ENCODE measurements around the gene GRIA4.

The GRIA4 gene

DNA sequence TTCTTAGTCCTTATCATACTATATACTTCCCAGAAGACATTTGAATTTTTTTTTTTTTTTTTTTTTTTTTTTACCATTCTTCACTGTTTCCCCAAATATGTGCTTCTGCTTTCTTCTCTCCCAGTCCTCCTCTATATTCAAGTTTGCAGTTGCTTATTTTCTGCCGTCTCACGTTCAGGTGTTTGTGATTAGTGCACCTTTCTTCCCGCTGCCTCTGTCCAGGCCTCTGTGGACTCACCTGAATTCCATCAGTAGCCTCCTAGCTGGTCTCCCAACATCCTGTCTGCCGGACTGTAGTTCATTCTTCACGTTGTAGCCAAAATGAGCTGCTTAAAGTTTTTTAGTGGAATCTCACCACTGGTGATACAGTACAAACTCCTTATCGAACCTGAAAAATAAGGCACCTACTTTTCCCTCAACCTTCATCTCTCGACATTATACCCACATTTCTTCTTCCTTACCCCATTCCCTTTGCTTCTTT, 413.0 kb downstream of the GRIA4 start:
- peak overlapping the region; percentile 45; the same call in 1 of the 2 replicates for H3K9ac ChIP-seq (ENCODE audit: low read length)
- no peak for TF ChIP-seq EZH2phosphoT487 (conservative IDR thresholded peaks at IDR 0.05; ENCODE audit: low read length)
- TF ChIP-seq, protein P1, sequence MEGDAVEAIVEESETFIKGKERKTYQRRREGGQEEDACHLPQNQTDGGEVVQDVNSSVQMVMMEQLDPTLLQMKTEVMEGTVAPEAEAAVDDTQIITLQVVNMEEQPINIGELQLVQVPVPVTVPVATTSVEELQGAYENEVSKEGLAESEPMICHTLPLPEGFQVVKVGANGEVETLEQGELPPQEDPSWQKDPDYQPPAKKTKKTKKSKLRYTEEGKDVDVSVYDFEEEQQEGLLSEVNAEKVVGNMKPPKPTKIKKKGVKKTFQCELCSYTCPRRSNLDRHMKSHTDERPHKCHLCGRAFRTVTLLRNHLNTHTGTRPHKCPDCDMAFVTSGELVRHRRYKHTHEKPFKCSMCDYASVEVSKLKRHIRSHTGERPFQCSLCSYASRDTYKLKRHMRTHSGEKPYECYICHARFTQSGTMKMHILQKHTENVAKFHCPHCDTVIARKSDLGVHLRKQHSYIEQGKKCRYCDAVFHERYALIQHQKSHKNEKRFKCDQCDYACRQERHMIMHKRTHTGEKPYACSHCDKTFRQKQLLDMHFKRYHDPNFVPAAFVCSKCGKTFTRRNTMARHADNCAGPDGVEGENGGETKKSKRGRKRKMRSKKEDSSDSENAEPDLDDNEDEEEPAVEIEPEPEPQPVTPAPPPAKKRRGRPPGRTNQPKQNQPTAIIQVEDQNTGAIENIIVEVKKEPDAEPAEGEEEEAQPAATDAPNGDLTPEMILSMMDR (IDR thresholded peaks at IDR 0.05; ENCODE audit: insufficient read depth, low read length, poor library complexity, severe bottlenecking) = no peak
- peak overlapping the region; percentile 70 for H3K4me2 ChIP-seq (ENCODE audit: low read depth, low read length, poor library complexity, severe bottlenecking)
- peaks cover 4% of the 10 kb centered on the region; the same call in 1 of the 2 replicates for H3K36me3 ChIP-seq (ENCODE audit: low read length)
- peak overlapping the region; percentile 53 for H3K27ac ChIP-seq (ENCODE audit: low read depth, low read length)
- no peaks in the 10 kb centered on the region for H3K9me3 ChIP-seq (ENCODE audit: insufficient read depth, low read length)
- H3K9me2 ChIP-seq (replicated peaks; ENCODE audit: insufficient read depth, low read length) = no peaks in the 10 kb centered on the region
- H2AFZ ChIP-seq (ENCODE audit: low read depth, low read length, severe bottlenecking) = peak overlapping the region; percentile 93
- peak overlapping the region; percentile 81 for H3K4me3 ChIP-seq (ENCODE audit: insufficient read depth, low read length, poor library complexity, severe bottlenecking)
- peaks cover 42% of the 10 kb centered on the region for H3K79me2 ChIP-seq (ENCODE audit: insufficient read depth, low read length)
- H3F3A ChIP-seq (ENCODE audit: insufficient read depth) = peaks cover 16% of the 10 kb centered on the region
- no peaks in the 10 kb centered on the region for H4K20me1 ChIP-seq (ENCODE audit: low read depth, low read length)
- H3K27me3 ChIP-seq (ENCODE audit: low read length) = no peaks in the 10 kb centered on the region

DNA sequence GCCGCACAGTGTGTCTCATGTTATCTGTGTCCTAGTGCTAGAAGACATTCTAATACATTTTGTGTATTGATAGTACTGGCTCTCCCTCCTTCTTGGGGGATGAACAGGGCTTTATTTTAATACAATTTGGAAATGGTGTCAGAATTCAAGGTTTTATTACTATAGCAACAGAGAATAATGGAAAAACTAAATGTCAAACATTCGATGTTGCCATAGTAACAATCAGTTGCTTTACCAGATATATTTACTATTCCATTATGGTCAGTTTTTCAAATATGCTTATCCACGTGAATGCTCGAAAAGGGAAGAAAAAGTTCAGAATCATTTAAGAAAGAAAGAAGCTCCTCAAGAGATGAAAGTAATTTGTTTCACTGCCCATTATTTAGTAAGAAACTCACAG, 420.7 kb downstream of the GRIA4 start:
- H3K27ac ChIP-seq (ENCODE audit: low read depth, low read length) = no peak overlapping the region
- no peak overlapping the region for H3K9ac ChIP-seq (ENCODE audit: low read length)
- H2AFZ ChIP-seq (ENCODE audit: low read depth, low read length, severe bottlenecking) = no peak overlapping the region
- no peak overlapping the region for H3K4me3 ChIP-seq (ENCODE audit: insufficient read depth, low read length, poor library complexity, severe bottlenecking)
- TF ChIP-seq EZH2phosphoT487 (conservative IDR thresholded peaks at IDR 0.05; ENCODE audit: low read length) = no peak
- TF ChIP-seq, protein P1 (IDR thresholded peaks at IDR 0.05; ENCODE audit: insufficient read depth, low read length, poor library complexity, severe bottlenecking) = no peak
- H3K79me2 ChIP-seq (ENCODE audit: insufficient read depth, low read length) = no peaks in the 10 kb centered on the region
- H3K36me3 ChIP-seq (ENCODE audit: low read length) = no peaks in the 10 kb centered on the region
- no peaks in the 10 kb centered on the region for H3K9me3 ChIP-seq (ENCODE audit: insufficient read depth, low read length)
- H3F3A ChIP-seq (ENCODE audit: insufficient read depth) = no peaks in the 10 kb centered on the region
- no peaks in the 10 kb centered on the region for H3K27me3 ChIP-seq (ENCODE audit: low read length)
- no peak overlapping the region for H3K4me2 ChIP-seq (ENCODE audit: low read depth, low read length, poor library complexity, severe bottlenecking)
- no peaks in the 10 kb centered on the region for H3K9me2 ChIP-seq (replicated peaks; ENCODE audit: insufficient read depth, low read length)
- no peaks in the 10 kb centered on the region for H4K20me1 ChIP-seq (ENCODE audit: low read depth, low read length)

DNA sequence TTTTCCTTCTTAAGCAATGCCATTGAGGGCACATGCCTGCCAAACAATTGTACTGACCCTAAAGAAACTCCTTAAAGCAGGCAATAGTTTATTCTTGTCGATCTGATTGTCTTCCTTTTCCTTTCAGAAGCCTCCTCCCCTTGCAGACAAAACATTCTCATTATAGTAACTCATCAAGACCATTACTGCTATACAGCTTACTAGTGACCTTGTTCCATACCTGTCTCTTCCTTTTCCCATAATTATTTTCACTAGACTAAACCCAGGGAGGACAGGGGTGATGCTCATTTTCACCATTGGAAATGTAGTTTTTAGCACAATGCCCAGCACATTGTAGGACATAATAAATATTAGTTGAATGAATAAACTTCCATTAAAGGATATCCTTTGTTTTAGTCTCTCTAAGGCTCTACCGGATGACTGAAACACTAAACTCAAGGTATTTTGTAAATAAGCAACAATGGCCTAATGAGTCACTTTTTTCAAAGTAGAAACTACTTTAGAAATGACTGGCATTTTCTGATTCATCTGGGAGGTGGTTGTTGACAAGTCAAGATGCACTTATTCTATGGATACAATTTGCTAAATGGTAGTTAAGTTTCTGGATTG, 421.4 kb downstream of the GRIA4 start:
- Histone ChIP-seq H3K4me2 (ENCODE audit: low read depth, low read length, poor library complexity, severe bottlenecking) (no peak overlapping the region), H3K9me2 (replicated peaks; ENCODE audit: insufficient read depth, low read length) (no peaks in the 10 kb centered on the region), H3K27ac (ENCODE audit: low read depth, low read length) (no peak overlapping the region), H3K27me3 (ENCODE audit: low read length) (no peaks in the 10 kb centered on the region), H3K9me3 (ENCODE audit: insufficient read depth, low read length) (no peaks in the 10 kb centered on the region), H3K4me3 (ENCODE audit: insufficient read depth, low read length, poor library complexity, severe bottlenecking) (no peak overlapping the region), H3F3A (ENCODE audit: insufficient read depth) (no peaks in the 10 kb centered on the region), H3K79me2 (ENCODE audit: insufficient read depth, low read length) (no peaks in the 10 kb centered on the region), H2AFZ (ENCODE audit: low read depth, low read length, severe bottlenecking) (no peak overlapping the region), H3K9ac (ENCODE audit: low read length) (no peak overlapping the region), H3K36me3 (ENCODE audit: low read length) (no peaks in the 10 kb centered on the region), H4K20me1 (ENCODE audit: low read depth, low read length) (no peaks in the 10 kb centered on the region)
- TF ChIP-seq, protein P1 (IDR thresholded peaks at IDR 0.05; ENCODE audit: insufficient read depth, low read length, poor library complexity, severe bottlenecking) = no peak
- TF ChIP-seq EZH2phosphoT487 (conservative IDR thresholded peaks at IDR 0.05; ENCODE audit: low read length) = no peak
